Mesenchymal stem cell (in vitro differentiated cells and primary cell): Measurements from ENCODE around the gene GJC2.
A peak's percentile ranks its signal among the peaks of the same experiment; 100 is the strongest.

ENCODE experiments used
- DNase-seq: peaks from one replicate; pipeline ENCODE4 v3.0.0-alpha.2; 2013
- H2AFZ ChIP-seq: one replicate; pipeline ENCODE4 v1.6.1; 2013; ENCODE audit warnings: low read depth, mild to moderate bottlenecking, control low read depth, inconsistent platforms, low read length, moderate library complexity
- H2AK5ac ChIP-seq: 2 replicates; pipeline ENCODE4 v1.6.1; 2013; ENCODE audit warnings: low read length, moderate library complexity, mild to moderate bottlenecking, inconsistent platforms; ENCODE audit not compliant: severe bottlenecking
- H2BK120ac ChIP-seq: one replicate; pipeline ENCODE4 v1.6.1; 2013; ENCODE audit warnings: low read depth, mild to moderate bottlenecking, inconsistent platforms, low read length, moderate library complexity
- H2BK12ac ChIP-seq, 2 experiments: one replicate each; pipeline ENCODE4 v1.6.1; 2013; ENCODE audit warnings: inconsistent platforms in 2 of 2, low read length in 2 of 2, mild to moderate bottlenecking in 2 of 2, moderate library complexity in 2 of 2, control low read depth in 1 of 2
- H2BK15ac ChIP-seq: one replicate; pipeline ENCODE4 v1.6.1; 2013; ENCODE audit warnings: mild to moderate bottlenecking, low read depth, inconsistent platforms; ENCODE audit not compliant: poor library complexity, severe bottlenecking
- H2BK5ac ChIP-seq: 2 replicates; pipeline ENCODE4 v1.6.1; 2013; ENCODE audit warnings: low read depth, mild to moderate bottlenecking, low read length, control low read depth, inconsistent platforms; ENCODE audit not compliant: poor library complexity, severe bottlenecking
- H3K14ac ChIP-seq, 2 experiments: one replicate each; pipeline ENCODE4 v1.6.1; 2013; ENCODE audit warnings: inconsistent platforms in 2 of 2, low read length in 2 of 2, control low read depth in 1 of 2, mild to moderate bottlenecking in 1 of 2, moderate library complexity in 1 of 2
- H3K18ac ChIP-seq, 2 experiments: one replicate each; pipeline ENCODE4 v1.6.1; 2013; ENCODE audit warnings: inconsistent platforms in 2 of 2, low read length in 2 of 2, control low read depth in 1 of 2, low read depth in 1 of 2, mild to moderate bottlenecking in 1 of 2
- H3K23ac ChIP-seq, 2 experiments: one replicate each; pipeline ENCODE4 v1.6.1; 2013; ENCODE audit warnings: inconsistent platforms in 2 of 2, low read length in 2 of 2, mild to moderate bottlenecking in 2 of 2, moderate library complexity in 2 of 2, control low read depth in 1 of 2
- H3K27ac ChIP-seq: 2 replicates; pipeline ENCODE4 v1.5.1; 2013; ENCODE audit warnings: mild to moderate bottlenecking, moderate library complexity, low read length, control low read depth, inconsistent platforms; ENCODE audit not compliant: poor library complexity, severe bottlenecking
- H3K27me3 ChIP-seq, 2 experiments: 2 replicates each; pipeline versions ENCODE4 v1.6.1 to v1.7.0; 2013; ENCODE audit warnings: low read length in 2 of 2, mild to moderate bottlenecking in 2 of 2, moderate library complexity in 2 of 2, control low read depth in 1 of 2, inconsistent platforms in 1 of 2; ENCODE audit not compliant: control insufficient read depth in 1 of 2, insufficient read depth in 1 of 2
- H3K36me3 ChIP-seq, 2 experiments: 2 replicates each; pipeline versions ENCODE4 v1.6.1 to v1.7.0; 2013; ENCODE audit warnings: low read length in 2 of 2, control low read depth in 1 of 2, inconsistent platforms in 1 of 2, low read depth in 1 of 2, mild to moderate bottlenecking in 1 of 2; ENCODE audit not compliant: insufficient read depth in 2 of 2, control insufficient read depth in 1 of 2
- H3K4ac ChIP-seq, 2 experiments: one replicate each; pipeline ENCODE4 v1.6.1; 2013; ENCODE audit warnings: inconsistent platforms in 2 of 2, low read length in 2 of 2, mild to moderate bottlenecking in 2 of 2, moderate library complexity in 2 of 2, control low read depth in 1 of 2, low read depth in 1 of 2
- H3K4me1 ChIP-seq: 2 replicates; pipeline ENCODE4 v1.6.1; 2013; ENCODE audit warnings: low read depth, low read length, control low read depth; ENCODE audit not compliant: control insufficient read depth, insufficient read depth
- H3K4me2 ChIP-seq: 2 replicates; pipeline ENCODE4 v1.6.1; 2013; ENCODE audit warnings: low read length, mild to moderate bottlenecking, inconsistent platforms; ENCODE audit not compliant: poor library complexity, severe bottlenecking
- H3K4me3 ChIP-seq, 2 experiments: 2 replicates each; pipeline versions ENCODE4 v1.5.1 to v1.7.0; 2013; ENCODE audit warnings: low read length in 2 of 2, mild to moderate bottlenecking in 2 of 2, control low read depth in 1 of 2, low read depth in 1 of 2; ENCODE audit not compliant: insufficient read depth in 1 of 2
- H3K79me1 ChIP-seq: replicated peaks from 2 replicates; pipeline ENCODE4 v1.6.1; 2013; ENCODE audit warnings: mild to moderate bottlenecking, control low read depth, low read length, inconsistent platforms; ENCODE audit not compliant: poor library complexity, severe bottlenecking
- H3K9ac ChIP-seq: 2 replicates; pipeline ENCODE4 v1.7.0; 2013; ENCODE audit warnings: mild to moderate bottlenecking, low read length, moderate library complexity
- H3K9me3 ChIP-seq: 2 replicates; pipeline ENCODE4 v1.7.0; 2013; ENCODE audit warnings: mild to moderate bottlenecking, low read length; ENCODE audit not compliant: control insufficient read depth
- H4K8ac ChIP-seq: one replicate; pipeline ENCODE4 v1.6.1; 2013; ENCODE audit warnings: inconsistent platforms, mild to moderate bottlenecking, low read length, moderate library complexity
- H4K91ac ChIP-seq: one replicate; pipeline ENCODE4 v1.6.1; 2013; ENCODE audit warnings: mild to moderate bottlenecking, low read length, inconsistent platforms
- WGBS: methylation state at CpG from one replicate; pipeline ENCODE4 v1.1.7; 2013; ENCODE audit warnings: mixed read lengths; 5-methylcytosine and 5-hydroxymethylcytosine counted together

The GJC2 gene

DNA sequence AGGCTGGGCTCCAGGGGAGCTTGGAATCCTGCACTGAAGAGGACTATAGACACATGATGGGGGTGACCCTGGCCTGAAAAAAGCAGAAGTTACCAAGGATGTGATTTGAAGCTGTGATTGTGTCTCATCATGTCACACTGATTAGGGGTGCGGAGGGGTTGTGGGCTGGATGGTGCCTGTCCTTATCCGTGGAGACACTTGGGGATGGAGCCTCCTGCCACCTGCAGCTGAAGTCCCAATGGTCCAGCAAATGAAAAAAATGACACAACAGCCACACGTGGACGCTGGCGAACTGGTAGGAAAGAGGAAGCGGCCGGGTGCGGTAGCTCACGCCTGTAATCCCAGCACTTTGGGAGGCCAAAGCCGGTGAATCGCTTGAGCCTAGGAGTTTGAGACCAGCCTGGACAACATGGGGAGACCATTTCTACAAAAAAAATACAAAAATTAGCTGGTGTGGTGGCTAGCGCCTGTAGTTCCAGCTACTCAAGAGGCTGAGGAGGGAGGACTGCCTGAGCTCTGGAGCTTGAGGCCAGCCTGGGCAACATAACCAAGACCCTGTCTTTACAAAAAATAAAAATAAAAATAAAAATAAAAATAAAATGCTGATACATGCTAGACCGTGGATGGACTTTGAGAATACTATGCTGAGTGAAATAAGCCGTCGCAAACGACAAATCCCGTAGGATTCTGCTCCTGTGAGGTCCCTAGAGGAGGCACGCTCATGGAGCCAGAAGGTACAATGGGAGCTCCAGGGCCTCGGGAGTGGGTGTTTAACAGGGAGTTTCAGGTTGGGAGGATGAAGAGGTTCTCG, 15.0 kb downstream of the GJC2 start:
- Histone ChIP-seq H2AFZ (peak overlapping the region; percentile 87), H2BK120ac (no peak overlapping the region), H2BK12ac (no peak overlapping the region), H3K23ac (no peak overlapping the region), H2BK15ac (no peak overlapping the region), H3K36me3 (peaks cover 0 to 5% of the 10 kb centered on the region in 2 experiments), H3K4me1 (peaks cover 23% of the 10 kb centered on the region), H3K4me2 (peak overlapping the region; percentile 87), H4K91ac (peak overlapping the region; percentile 6), H3K9me3 (no peaks in the 10 kb centered on the region), H2AK5ac (peak overlapping the region; percentile 26), H3K27me3 (no peaks in the 10 kb centered on the region), H3K9ac (peak overlapping the region; percentile 91), H4K8ac (peak overlapping the region; percentile 98), H2BK5ac (no peak overlapping the region), H3K14ac (peak overlapping the region in 1 of 2 experiments; percentile 26), H3K4ac (peak overlapping the region in 1 of 2 experiments; percentile 65), H3K27ac (peak overlapping the region; percentile 66), H3K18ac (peak overlapping the region in 1 of 2 experiments; percentile 28), H3K79me1 (peaks cover 28% of the 10 kb centered on the region), H3K4me3 (peak overlapping the region; percentile 51 to 83)
- WGBS, result 69% methylated on average over 19 of the region's 20 CpGs
- DNase-seq, result no peak

DNA sequence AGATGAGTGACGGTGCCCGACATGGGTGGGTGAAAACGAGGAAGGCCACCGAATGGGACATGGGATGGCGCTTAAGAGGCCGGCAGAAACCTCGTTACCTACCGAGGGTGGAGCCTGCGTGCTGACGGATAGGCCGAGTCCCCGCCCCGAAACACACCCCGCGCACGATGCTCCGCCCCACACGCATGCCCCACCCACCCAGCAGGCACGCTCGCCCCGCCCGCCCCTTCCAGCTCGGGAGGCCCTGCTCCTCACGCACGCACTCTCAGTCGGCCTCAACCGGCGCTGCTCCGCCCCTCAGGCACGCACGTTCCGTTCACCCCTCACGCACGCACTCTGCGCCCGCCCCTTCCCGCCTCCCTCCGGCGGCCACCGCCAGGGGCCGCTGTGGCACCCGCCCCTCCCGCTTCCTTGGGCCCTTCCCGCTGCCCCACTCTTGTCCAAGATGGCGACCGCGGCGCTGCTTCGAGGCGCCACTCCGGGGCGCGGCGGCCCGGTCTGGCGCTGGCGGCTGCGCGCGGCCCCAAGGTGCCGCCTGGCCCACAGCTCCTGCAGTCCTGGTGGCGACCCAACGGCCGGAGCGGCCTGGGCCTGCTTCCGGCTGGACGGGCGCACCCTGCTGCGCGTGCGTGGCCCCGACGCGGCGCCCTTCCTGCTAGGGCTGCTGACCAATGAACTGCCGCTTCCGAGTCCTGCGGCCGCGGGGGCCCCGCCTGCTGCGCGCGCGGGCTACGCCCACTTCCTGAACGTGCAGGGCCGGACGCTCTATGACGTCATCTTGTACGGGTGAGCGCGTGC, 15.8 kb downstream of the GJC2 start, which contains the start of gene IBA57:
TSS of gene IBA57 (plus strand) at position 433 of the 798 bp plus-strand sequence. CDS start at position 446, 13 bp downstream.
- Histone ChIP-seq H3K4me3 (peak within 1 kb of the TSS; percentile 90 to 94), H3K36me3 (peaks cover 0 to 8% of the 10 kb centered on the region in 2 experiments), H3K27ac (peak within 1 kb of the TSS; percentile 66), H3K79me1 (peaks cover 31% of the 10 kb centered on the region), H3K18ac (peak within 1 kb of the TSS; percentile 99 to 100), H2AFZ (peak within 1 kb of the TSS; percentile 87), H4K8ac (peak within 1 kb of the TSS; percentile 100), H3K9ac (peak within 1 kb of the TSS; percentile 99), H4K91ac (peak within 1 kb of the TSS; percentile 100), H2AK5ac (peak within 1 kb of the TSS; percentile 35), H3K4ac (peak within 1 kb of the TSS; percentile 94 to 99), H3K4me2 (peak within 1 kb of the TSS; percentile 93), H2BK12ac (peak within 1 kb of the TSS in 1 of 2 experiments; percentile 18), H2BK15ac (peak within 1 kb of the TSS; percentile 100), H2BK5ac (peak within 1 kb of the TSS; percentile 100), H3K27me3 (no peaks in the 10 kb centered on the region), H3K23ac (no peak within 1 kb of the TSS), H3K9me3 (no peaks in the 10 kb centered on the region), H2BK120ac (peak within 1 kb of the TSS; percentile 95), H3K4me1 (peaks cover 23% of the 10 kb centered on the region), H3K14ac (peak within 1 kb of the TSS; percentile 68 to 97)
- WGBS, result under 1% methylated on average over 86 of the region's 93 CpGs
- DNase-seq, result peak; percentile 98

DNA sequence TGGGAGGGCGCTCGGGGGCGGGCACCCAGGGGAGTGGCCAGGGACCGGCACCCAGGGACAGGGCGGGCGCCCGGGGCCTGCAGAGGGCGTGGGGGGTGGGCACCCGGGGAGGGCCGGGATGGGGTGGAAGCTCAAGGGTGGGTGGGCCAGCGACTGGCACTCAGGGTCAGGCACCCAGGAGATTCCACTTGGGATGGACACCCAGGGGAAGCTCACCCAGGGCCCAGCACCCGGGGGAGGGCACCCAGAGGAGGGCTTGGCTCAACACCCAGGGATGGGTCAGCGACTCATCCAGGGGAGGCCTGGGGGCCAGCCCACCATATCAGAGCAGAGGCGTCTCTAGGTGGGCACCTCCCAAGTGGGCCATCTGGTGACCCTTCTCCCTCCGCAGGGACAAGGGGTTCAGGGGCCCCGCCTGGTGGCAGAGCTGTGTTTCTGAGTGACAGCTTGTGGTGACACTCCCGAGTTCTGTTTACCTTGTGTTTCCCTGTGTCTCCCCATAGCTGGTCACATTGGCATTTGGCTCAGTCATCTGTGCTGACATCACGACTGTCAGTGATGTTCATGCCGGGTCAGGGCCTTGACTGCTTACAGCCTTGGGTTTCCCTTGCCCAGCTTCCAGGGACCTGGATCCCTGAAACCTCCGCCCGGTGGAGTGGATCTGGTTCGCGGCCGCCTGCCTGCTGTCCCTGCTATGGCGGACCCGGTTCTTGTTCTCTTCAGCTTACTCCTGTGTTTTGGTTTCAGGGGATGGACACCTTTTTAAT, 16.6 kb downstream of the GJC2 start:
- H3K79me1 ChIP-seq, result peaks cover 36% of the 10 kb centered on the region
- 25% methylated on average over 25 of the region's 26 CpGs for WGBS
- peak overlapping the region; percentile 84 to 86 for H3K4ac ChIP-seq
- peak overlapping the region; percentile 38 to 68 for H3K14ac ChIP-seq
- H3K4me2 ChIP-seq, result peak overlapping the region; percentile 93
- no peak overlapping the region for H3K23ac ChIP-seq
- H3K4me1 ChIP-seq, result peaks cover 23% of the 10 kb centered on the region
- H4K91ac ChIP-seq, result peak overlapping the region; percentile 3
- H2BK15ac ChIP-seq, result peak overlapping the region; percentile 91
- peak overlapping the region; percentile 71 to 90 for H3K4me3 ChIP-seq
- peak overlapping the region; percentile 86 for H4K8ac ChIP-seq
- no peaks in the 10 kb centered on the region for H3K9me3 ChIP-seq
- DNase-seq, result peak; percentile 94
- no peaks in the 10 kb centered on the region for H3K27me3 ChIP-seq
- H3K18ac ChIP-seq, result peak overlapping the region; percentile 76 to 96
- peak overlapping the region; percentile 99 for H3K9ac ChIP-seq
- peak overlapping the region; percentile 35 for H2AK5ac ChIP-seq
- H2AFZ ChIP-seq, result peak overlapping the region; percentile 68
- peak overlapping the region; percentile 95 for H2BK120ac ChIP-seq
- H3K36me3 ChIP-seq, result peaks cover 0 to 12% of the 10 kb centered on the region in 2 experiments
- no peak overlapping the region for H3K27ac ChIP-seq
- peak overlapping the region in 1 of 2 experiments; percentile 18 for H2BK12ac ChIP-seq
- H2BK5ac ChIP-seq, result peak overlapping the region; percentile 46
